GM19351 (cell line): ENCODE measurements around the gene S100A14.
"Not testable (repeated sequence)": the region's sequence is repeated elsewhere in the genome, so short reads cannot be mapped to it uniquely, and the experiment has no call there.

Experiments used
- ATAC-seq: cut with Tn5 transposase; IDR thresholded peaks from one replicate; pipeline ENCODE4 v1.9.1; 2021; ENCODE audit warnings: mild to moderate bottlenecking, moderate library complexity; ENCODE audit not compliant: unreplicated experiment

The S100A14 gene

GRCh38 chr1:153588482-153588881, 27.6 kb downstream of the S100A14 start:
- no peak for ATAC-seq

- not testable (repeated sequence) for ATAC-seq
These were observed 28.1 kb downstream of the S100A14 start for GRCh38 chr1:153588033-153588432.

GRCh38 chr1:153587314-153587713, 28.8 kb downstream of the S100A14 start:
- no peak for ATAC-seq

GRCh38 chr1:153586347-153586746, 29.8 kb downstream of the S100A14 start:
- ATAC-seq = no peak

- ATAC-seq = no peak
These were observed 31.1 kb downstream of the S100A14 start for GRCh38 chr1:153585006-153585405.

- ATAC-seq = no peak
These were observed 32.1 kb downstream of the S100A14 start for GRCh38 chr1:153583976-153584375.

GRCh38 chr1:153583514-153583913, 32.6 kb downstream of the S100A14 start:
- ATAC-seq = not testable (repeated sequence)

- not testable (repeated sequence) for ATAC-seq
These were observed 33.3 kb downstream of the S100A14 start for GRCh38 chr1:153582836-153583235.

GRCh38 chr1:153578936-153579335, 37.2 kb downstream of the S100A14 start:
- ATAC-seq = no peak

GRCh38 chr1:153578490-153578889, 37.6 kb downstream of the S100A14 start:
- no peak for ATAC-seq

- ATAC-seq = no peak
These were observed 38.5 kb downstream of the S100A14 start for GRCh38 chr1:153577624-153578051.

- no peak for ATAC-seq
These were observed 39.0 kb downstream of the S100A14 start for GRCh38 chr1:153577138-153577537.

- not testable (repeated sequence) for ATAC-seq
These were observed 40.6 kb downstream of the S100A14 start for GRCh38 chr1:153575497-153575896.

GRCh38 chr1:153575081-153575491, 41.0 kb downstream of the S100A14 start:
- not testable (repeated sequence) for ATAC-seq

- ATAC-seq = no peak
These were observed 42.8 kb downstream of the S100A14 start for GRCh38 chr1:153573351-153573750.

GRCh38 chr1:153572569-153573015, 43.5 kb downstream of the S100A14 start:
- no peak for ATAC-seq

GRCh38 chr1:153571706-153572105, 44.4 kb downstream of the S100A14 start:
- ATAC-seq = no peak

GRCh38 chr1:153570874-153571273, 45.3 kb downstream of the S100A14 start:
- ATAC-seq = no peak

- no peak for ATAC-seq
These were observed 46.7 kb downstream of the S100A14 start for GRCh38 chr1:153569465-153569864.

- ATAC-seq = no peak
These were observed 47.6 kb downstream of the S100A14 start for GRCh38 chr1:153568367-153569099.

- no peak for ATAC-seq
These were observed 48.3 kb downstream of the S100A14 start for GRCh38 chr1:153567621-153568366.
